Liver (tissue), 9 donors: ENCODE measurements around the gene NAPA. TPM values are rescaled to one million over a fixed set of nuclear protein-coding genes. Genes with fewer than 3 reads are reported as not detected.

Source experiments
- DNase-seq: peaks from one replicate; pipeline ENCODE4 v3.0.0-alpha.2; 2017; ENCODE audit warnings: low spot score
- H3K27ac ChIP-seq, 2 donors: one replicate each; pipeline ENCODE4 v1.7.0; 2013; ENCODE audit warnings: inconsistent platforms in 2 of 2, low read length in 2 of 2, control low read depth in 1 of 2, low read depth in 1 of 2, mild to moderate bottlenecking in 1 of 2
- H3K27me3 ChIP-seq, 4 donors: one replicate each; pipeline versions ENCODE4 v1.6.1 to v1.7.0; 2013; ENCODE audit warnings: low read length in 3 of 4, inconsistent platforms in 1 of 4, mild to moderate bottlenecking in 1 of 4, moderate library complexity in 1 of 4; ENCODE audit not compliant: control insufficient read depth in 4 of 4, insufficient read depth in 4 of 4
- H3K36me3 ChIP-seq, 4 donors: one replicate each; pipeline versions ENCODE4 v1.6.1 to v1.7.0; 2013; ENCODE audit warnings: low read length in 3 of 4, mild to moderate bottlenecking in 3 of 4, low read depth in 1 of 4, moderate library complexity in 1 of 4; ENCODE audit not compliant: control insufficient read depth in 4 of 4, insufficient read depth in 3 of 4
- H3K4me1 ChIP-seq, 4 donors: one replicate each; pipeline versions ENCODE4 v1.6.1 to v1.7.0; 2013; ENCODE audit warnings: low read length in 3 of 4, mild to moderate bottlenecking in 3 of 4, moderate library complexity in 1 of 4; ENCODE audit not compliant: control insufficient read depth in 4 of 4, insufficient read depth in 4 of 4
- H3K4me3 ChIP-seq, 3 donors: one replicate each; pipeline versions ENCODE4 v1.6.1 to v1.7.0; 2013; ENCODE audit warnings: low read length in 3 of 3, control low read depth in 1 of 3, low read depth in 1 of 3, mild to moderate bottlenecking in 1 of 3
- H3K9ac ChIP-seq, 2 donors: one replicate each; pipeline ENCODE4 v1.7.0; 2013; ENCODE audit warnings: low read length in 2 of 2, mild to moderate bottlenecking in 2 of 2, moderate library complexity in 2 of 2, control low read depth in 1 of 2, low read depth in 1 of 2
- H3K9me3 ChIP-seq, 4 donors: one replicate each; pipeline versions ENCODE4 v1.6.1 to v1.7.0; 2013; ENCODE audit warnings: low read length in 3 of 4; ENCODE audit not compliant: control insufficient read depth in 4 of 4
- ATF3 ChIP-seq: IDR thresholded peaks from 2 replicates; pipeline ENCODE4 v1.6.1; 2016; ENCODE audit warnings: antibody characterized with exemption
- CTCF ChIP-seq: fragments of 150-350 bp; IDR thresholded peaks from 2 replicates; pipeline ENCODE4 v1.5.1; 2017; ENCODE audit warnings: improper control_type of control experiment, low read depth, low read length; ENCODE audit not compliant: missing input control
- EGR1 ChIP-seq, 2 donors: IDR thresholded peaks; 2 replicates each; pipeline ENCODE4 v1.6.1; 2016 to 2018; ENCODE audit warnings: antibody characterized with exemption in 2 of 2, low read depth in 2 of 2
- FOXA1 ChIP-seq: IDR thresholded peaks from 2 replicates; pipeline ENCODE4 v1.6.1; 2016; ENCODE audit warnings: antibody characterized with exemption
- FOXA2 ChIP-seq: IDR thresholded peaks from 2 replicates; pipeline ENCODE4 v1.6.1; 2016; ENCODE audit warnings: antibody characterized with exemption
- GABPA ChIP-seq, 2 donors: IDR thresholded peaks in 1 of 2; conservative IDR thresholded peaks in 1 of 2; 2 replicates each; pipeline ENCODE4 v1.6.1; 2016; ENCODE audit warnings: antibody characterized with exemption in 2 of 2, mild to moderate bottlenecking in 1 of 2, moderate library complexity in 1 of 2
- HNF4A ChIP-seq, 2 donors: conservative IDR thresholded peaks; 2 replicates each; pipeline ENCODE4 v1.6.1; 2016; ENCODE audit warnings: antibody characterized with exemption in 2 of 2, mild to moderate bottlenecking in 2 of 2
- HNF4G ChIP-seq: IDR thresholded peaks from 2 replicates; pipeline ENCODE4 v1.6.1; 2016; ENCODE audit warnings: antibody characterized with exemption
- JUND ChIP-seq, 2 donors: IDR thresholded peaks; 2 replicates each; pipeline ENCODE4 v1.6.1; 2016; ENCODE audit warnings: antibody characterized with exemption in 2 of 2
- MAX ChIP-seq: IDR thresholded peaks from 2 replicates; pipeline ENCODE4 v1.6.1; 2016; ENCODE audit warnings: antibody characterized with exemption
- NR2F2 ChIP-seq: IDR thresholded peaks from 2 replicates; pipeline ENCODE4 v1.6.1; 2016; ENCODE audit warnings: antibody characterized with exemption
- RAD21 ChIP-seq, 2 donors: IDR thresholded peaks; 2 replicates each; pipeline ENCODE4 v1.6.1; 2016; ENCODE audit warnings: antibody characterized with exemption in 2 of 2, mild to moderate bottlenecking in 2 of 2
- REST ChIP-seq: IDR thresholded peaks from 2 replicates; pipeline ENCODE4 v1.6.1; 2016; ENCODE audit warnings: antibody characterized with exemption, mild to moderate bottlenecking
- RXRA ChIP-seq, 2 donors: IDR thresholded peaks; 2 replicates each; pipeline ENCODE4 v1.6.1; 2017 to 2018; ENCODE audit warnings: antibody characterized with exemption in 2 of 2, mild to moderate bottlenecking in 1 of 2
- SP1 ChIP-seq: IDR thresholded peaks from 2 replicates; pipeline ENCODE4 v1.6.1; 2018; ENCODE audit warnings: antibody characterized with exemption, mild to moderate bottlenecking
- TAF1 ChIP-seq: conservative IDR thresholded peaks from 2 replicates; pipeline ENCODE4 v1.6.1; 2016; ENCODE audit warnings: antibody characterized with exemption, mild to moderate bottlenecking
- YY1 ChIP-seq: IDR thresholded peaks from 2 replicates; pipeline ENCODE4 v1.6.1; 2016; ENCODE audit warnings: antibody characterized with exemption, mild to moderate bottlenecking
- ZBTB33 ChIP-seq: IDR thresholded peaks from 2 replicates; pipeline ENCODE4 v1.6.1; 2016; ENCODE audit warnings: antibody characterized with exemption
- WGBS: extraction: QIAGEN DNeasy Blood & Tissue Kit; methylation state at CpG from one replicate; pipeline ENCODE4 v1.1.7; 2013; 5-methylcytosine and 5-hydroxymethylcytosine counted together
- polyA plus RNA-seq, 2 donors: library from polyadenylated mRNA; stranded (reverse) in 1 of 2; unstranded in 1 of 2; fragments of 200-250 nt in 1 of 2; fragments of >200 nt in 1 of 2; fragmentation: Nextera tagmentation in 1 of 2; extraction: Ambion mirVana in 1 of 2; gene quantifications; one replicate each; pipeline versions ENCODE4 v1.2.1 to v1.2.3, GENCODE V29; 2013 to 2015
- total RNA-seq, 2 donors: library from RNA; depleted of rRNA; stranded (reverse); fragments of >200 nt; gene quantifications; one replicate each; pipeline ENCODE4 v1.2.3, GENCODE V29; 2014
- donor health status: healthy.
- donor health status: healthy.
- donor health status: healthy.
- donor health status: healthy.
- donor health status: healthy.

NAPA gene
- total and polyA plus RNA-seq, 4 donors: 73.4 to 132 (median 120) TPM

GRCh38 chr19:47499863-47500830, 14.7 kb downstream of the NAPA start:
- H3K4me3 ChIP-seq: no peak overlapping the region
- no peak overlapping the region for H3K9ac ChIP-seq
- no peak overlapping the region for H3K27ac ChIP-seq
- 89% methylated on average over 32 of the region's 32 CpGs for WGBS
- peaks cover 0 to 4% (median 1%) of the 10 kb centered on the region in 4 donors for H3K4me1 ChIP-seq
- no peak for DNase-seq
- TF ChIP-seq FOXA1: no peak
- TF ChIP-seq REST: no peak
- no peak for TF ChIP-seq YY1
- no peak for TF ChIP-seq SP1
- TF ChIP-seq NR2F2: no peak
- TF ChIP-seq HNF4G: no peak
- TF ChIP-seq MAX: no peak
- TF ChIP-seq HNF4A (conservative IDR thresholded peaks at IDR 0.05): no peak
- no peak for TF ChIP-seq CTCF
- no peak for TF ChIP-seq TAF1
- no peak for TF ChIP-seq ZBTB33
- no peak for TF ChIP-seq GABPA (IDR thresholded peaks at IDR 0.05 in 1 of 2, conservative IDR thresholded peaks at IDR 0.05 in 1 of 2)
- no peak for TF ChIP-seq RXRA (IDR thresholded peaks at IDR 0.05)
- no peak for TF ChIP-seq FOXA2
- no peak for TF ChIP-seq RAD21 (IDR thresholded peaks at IDR 0.05)
- TF ChIP-seq JUND (IDR thresholded peaks at IDR 0.05): no peak
- TF ChIP-seq EGR1 (IDR thresholded peaks at IDR 0.05; ENCODE audit: low read depth in 2 of 2): no peak
- no peak for TF ChIP-seq ATF3
- H3K9me3 ChIP-seq: no peaks in the 10 kb centered on the region
- no peaks in the 10 kb centered on the region for H3K27me3 ChIP-seq
- H3K36me3 ChIP-seq: peaks cover 16 to 80% (median 42%) of the 10 kb centered on the region in 4 donors
